GM13977 (cell line): ENCODE data around the gene DYNC2H1.

ENCODE experiments used
- DNase-seq: peaks from one replicate; pipeline ENCODE4 v3.0.0; 2012; ENCODE audit warnings: low spot score
- in situ Hi-C: fragments of 300-500 bp; cut with MboI; formaldehyde crosslinking; loops from one replicate; pipeline ENCODE4 v1.12.0; 2022; ENCODE audit warnings: low sequenced_read_pairs, low pct_unique_long_range_greater_than_20kb, mixed read lengths, inconsistent platforms; ENCODE audit not compliant: unreplicated experiment
- TF ChIP-seq, protein P1 (sequence below): IDR thresholded peaks from 2 replicates; pipeline ENCODE4 v1.5.1; 2012; ENCODE audit warnings: mild to moderate bottlenecking, control low read depth; ENCODE audit not compliant: insufficient read depth; ENCODE audit errors: extremely low read depth, missing control alignments

DYNC2H1 gene

DNA sequence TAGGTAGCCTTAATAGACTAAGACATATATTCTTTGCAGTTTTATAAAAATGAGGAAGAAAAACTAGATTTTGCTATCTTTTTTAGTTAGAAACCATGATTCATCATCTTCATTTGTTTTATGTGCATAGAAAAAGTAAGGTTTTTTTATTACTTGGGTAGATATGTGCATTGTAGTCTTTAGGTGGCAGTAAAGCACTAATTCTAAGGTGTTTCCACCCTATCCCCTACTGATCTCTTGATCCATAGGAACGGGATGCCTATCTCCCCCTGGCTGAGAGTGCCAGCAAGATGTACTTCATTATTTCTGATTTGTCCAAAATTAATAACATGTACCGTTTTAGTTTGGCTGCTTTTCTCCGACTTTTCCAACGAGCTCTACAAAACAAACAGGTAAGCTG is 148.1 kb downstream of the DYNC2H1 start:
- TF ChIP-seq, protein P1, sequence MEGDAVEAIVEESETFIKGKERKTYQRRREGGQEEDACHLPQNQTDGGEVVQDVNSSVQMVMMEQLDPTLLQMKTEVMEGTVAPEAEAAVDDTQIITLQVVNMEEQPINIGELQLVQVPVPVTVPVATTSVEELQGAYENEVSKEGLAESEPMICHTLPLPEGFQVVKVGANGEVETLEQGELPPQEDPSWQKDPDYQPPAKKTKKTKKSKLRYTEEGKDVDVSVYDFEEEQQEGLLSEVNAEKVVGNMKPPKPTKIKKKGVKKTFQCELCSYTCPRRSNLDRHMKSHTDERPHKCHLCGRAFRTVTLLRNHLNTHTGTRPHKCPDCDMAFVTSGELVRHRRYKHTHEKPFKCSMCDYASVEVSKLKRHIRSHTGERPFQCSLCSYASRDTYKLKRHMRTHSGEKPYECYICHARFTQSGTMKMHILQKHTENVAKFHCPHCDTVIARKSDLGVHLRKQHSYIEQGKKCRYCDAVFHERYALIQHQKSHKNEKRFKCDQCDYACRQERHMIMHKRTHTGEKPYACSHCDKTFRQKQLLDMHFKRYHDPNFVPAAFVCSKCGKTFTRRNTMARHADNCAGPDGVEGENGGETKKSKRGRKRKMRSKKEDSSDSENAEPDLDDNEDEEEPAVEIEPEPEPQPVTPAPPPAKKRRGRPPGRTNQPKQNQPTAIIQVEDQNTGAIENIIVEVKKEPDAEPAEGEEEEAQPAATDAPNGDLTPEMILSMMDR: no peak
- in situ Hi-C loops: no loop called here
- DNase-seq: no peak

DNA sequence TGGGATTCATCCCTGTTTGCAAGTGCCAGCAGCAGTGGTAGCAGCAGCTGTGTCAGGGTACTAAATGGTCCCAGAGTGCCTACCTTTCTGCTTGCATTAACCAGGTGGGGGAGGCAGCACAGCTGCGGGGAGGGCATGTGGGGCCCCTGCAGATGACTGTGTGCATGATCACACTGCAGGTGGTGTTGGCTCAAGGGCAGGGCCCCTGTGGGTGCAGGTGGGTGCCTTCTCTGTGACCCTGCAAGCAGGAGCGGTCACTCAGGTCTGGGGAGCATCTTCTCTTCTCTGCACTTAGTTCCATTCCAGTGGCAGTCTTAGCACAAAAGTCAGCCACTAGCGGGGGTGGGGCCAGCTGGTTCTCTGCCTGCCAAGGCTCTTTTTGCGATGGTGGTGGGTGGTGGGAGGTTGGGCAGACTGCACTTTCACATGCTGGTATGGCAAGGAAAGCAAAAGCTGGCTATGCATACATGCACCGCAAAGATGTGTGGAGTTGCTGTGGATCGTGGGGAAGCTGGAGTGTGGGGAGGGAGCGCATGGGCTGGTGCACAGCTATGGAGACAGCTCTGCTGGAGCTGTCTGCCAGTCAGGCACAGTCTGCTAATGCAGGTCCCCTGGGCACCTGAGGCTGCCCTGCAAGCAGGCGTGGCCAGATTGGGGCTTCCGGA is 157.1 kb downstream of the DYNC2H1 start:
- no peak for DNase-seq
- TF ChIP-seq, protein P1: no peak
- in situ Hi-C loops: no loop called here

DNA sequence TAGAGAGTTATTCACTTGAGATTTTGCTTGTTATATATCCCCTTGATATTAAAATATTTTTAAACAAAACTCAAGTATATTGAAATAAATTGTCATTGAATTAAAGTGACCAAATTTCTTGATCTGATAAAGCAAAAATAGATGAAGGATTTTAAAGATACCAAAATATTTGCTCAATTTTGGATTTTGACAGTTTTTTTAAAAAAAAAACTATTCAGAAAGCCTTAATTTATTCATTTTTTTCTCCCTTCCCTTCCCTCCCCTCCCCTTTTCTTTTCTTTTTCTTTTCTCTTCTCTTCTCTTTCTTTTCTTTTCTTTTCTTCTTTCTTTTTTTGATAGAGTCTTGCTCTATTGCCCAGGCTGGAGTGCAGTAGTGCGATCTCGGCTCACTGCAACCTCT is 163.7 kb downstream of the DYNC2H1 start:
- TF ChIP-seq, protein P1: no peak
- in situ Hi-C loops: no loop called here
- DNase-seq: no peak

DNA sequence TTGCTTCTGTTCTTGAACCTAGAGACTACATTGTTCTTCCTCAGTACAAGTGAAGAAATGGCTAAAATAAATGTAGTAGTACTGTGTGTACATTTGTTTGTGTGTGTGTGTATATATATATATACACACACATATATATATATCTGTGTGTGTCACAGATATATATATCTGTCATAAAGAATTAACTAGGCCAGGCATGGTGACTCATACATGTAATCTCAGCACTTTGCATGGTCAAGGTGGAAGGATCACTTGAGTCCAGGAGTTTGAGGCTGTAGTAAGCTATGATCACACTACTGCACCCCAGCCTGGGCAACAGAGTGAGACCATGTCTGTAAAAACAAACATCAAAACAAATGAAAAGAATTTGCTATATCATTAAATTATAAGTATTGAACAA is 164.8 kb downstream of the DYNC2H1 start:
- DNase-seq: no peak
- TF ChIP-seq, protein P1: no peak
- in situ Hi-C loops: no loop called here

DNA sequence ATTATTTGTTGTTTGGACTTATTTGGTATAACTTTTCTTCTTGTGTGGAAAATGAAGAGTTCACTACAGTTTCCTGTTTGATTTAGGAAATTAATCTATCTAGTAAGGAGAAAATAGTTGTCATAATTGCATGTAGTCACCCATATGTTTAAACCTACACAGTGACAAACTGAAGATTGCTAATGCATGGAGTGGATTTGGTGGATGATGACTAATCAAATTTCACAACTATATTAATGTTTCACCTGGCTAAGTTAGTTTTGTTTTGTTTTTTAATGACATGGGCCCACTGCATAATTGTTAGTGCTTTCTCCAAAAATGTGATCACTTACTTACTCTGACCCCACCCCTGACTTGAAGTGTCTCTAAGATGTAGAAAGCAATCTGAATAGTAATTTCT is 170.6 kb downstream of the DYNC2H1 start:
- in situ Hi-C loops: no loop called here
- DNase-seq: no peak

DNA sequence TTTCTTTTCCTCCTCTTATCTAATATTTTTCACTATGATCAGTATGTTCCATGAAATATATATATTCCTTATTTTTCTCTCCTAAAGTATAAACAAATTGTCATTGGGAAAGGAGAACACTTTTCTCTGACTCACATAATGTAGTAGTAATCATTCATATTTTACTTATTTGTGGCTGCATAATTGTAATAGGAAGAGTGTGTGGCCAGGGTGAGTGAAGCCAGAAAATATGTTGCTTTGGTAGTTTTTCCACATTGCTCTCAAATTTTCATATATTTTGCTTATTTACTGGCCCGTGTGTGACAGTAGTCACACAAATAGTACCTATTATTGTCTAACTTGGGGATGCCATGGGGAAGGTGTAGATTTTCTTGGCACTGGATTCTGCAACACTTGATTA is 172.1 kb downstream of the DYNC2H1 start:
- DNase-seq: no peak
- in situ Hi-C loops: no loop called here
- TF ChIP-seq, protein P1: no peak

More for the DNA sequence above, 170.6 kb downstream of the DYNC2H1 start:
- TF ChIP-seq, protein P1: no peak
